ENCODE results near the gene PTGFRN.

The PTGFRN gene

DNA sequence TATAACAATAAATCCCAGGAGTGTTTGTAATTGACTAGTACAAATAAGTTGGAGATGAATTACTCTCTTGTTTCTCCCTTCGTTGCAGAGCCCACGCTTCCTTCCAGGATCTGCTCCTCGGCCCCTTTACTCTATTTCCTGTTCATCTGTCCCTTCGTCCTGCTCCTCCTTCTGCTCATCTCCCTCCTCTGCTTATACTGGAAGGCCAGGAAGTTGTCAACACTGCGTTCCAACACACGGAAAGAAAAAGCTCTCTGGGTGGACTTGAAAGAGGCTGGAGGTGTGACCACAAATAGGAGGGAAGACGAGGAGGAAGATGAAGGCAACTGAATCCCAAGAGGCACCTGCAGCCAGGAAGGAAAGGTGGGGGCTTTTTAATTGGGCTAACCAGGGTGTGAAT lies 124.1 kb downstream of the PTGFRN start:
- DNase-seq (ENCODE audit: low read depth): no peak
- no peak for TF ChIP-seq CTCF (IDR thresholded peaks at IDR 0.05; ENCODE audit: insufficient read depth, low read depth, low read length, missing control alignments)
- H3K4me3 ChIP-seq (ENCODE audit: low read depth, low read length): no peak overlapping the region

GRCh38 chr1:117034791-117035290 lies 125.1 kb downstream of the PTGFRN start:
- TF ChIP-seq CTCF (IDR thresholded peaks at IDR 0.05; ENCODE audit: insufficient read depth, low read depth, low read length, missing control alignments): no peak
- H3K4me3 ChIP-seq (ENCODE audit: low read depth, low read length): no peak overlapping the region
- DNase-seq (ENCODE audit: low read depth): no peak

DNA sequence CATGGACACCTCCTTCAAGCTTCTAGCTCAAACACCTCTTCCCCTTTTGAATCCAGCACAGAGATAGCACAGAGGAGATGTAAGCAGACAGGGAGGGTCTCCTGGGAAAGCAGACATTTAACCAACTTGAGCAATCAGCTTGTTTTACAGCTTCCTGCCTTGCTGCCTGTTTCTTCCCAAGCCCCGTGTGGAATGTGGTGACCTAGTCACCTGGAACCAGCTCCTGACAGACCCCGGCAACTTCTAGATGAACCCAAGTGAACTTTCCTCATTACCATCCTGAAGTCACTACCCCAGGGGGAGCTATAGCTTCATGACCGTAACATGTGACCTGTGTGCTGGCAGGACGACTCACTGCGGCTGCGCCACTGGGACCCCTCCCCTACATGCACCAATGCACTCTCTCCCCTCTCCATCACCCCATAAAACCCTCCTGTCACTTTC lies 126.3 kb downstream of the PTGFRN start:
- TF ChIP-seq CTCF (IDR thresholded peaks at IDR 0.05; ENCODE audit: insufficient read depth, low read depth, low read length, missing control alignments): no peak
- no peak overlapping the region for H3K4me3 ChIP-seq (ENCODE audit: low read depth, low read length)
- no peak for DNase-seq (ENCODE audit: low read depth)

DNA sequence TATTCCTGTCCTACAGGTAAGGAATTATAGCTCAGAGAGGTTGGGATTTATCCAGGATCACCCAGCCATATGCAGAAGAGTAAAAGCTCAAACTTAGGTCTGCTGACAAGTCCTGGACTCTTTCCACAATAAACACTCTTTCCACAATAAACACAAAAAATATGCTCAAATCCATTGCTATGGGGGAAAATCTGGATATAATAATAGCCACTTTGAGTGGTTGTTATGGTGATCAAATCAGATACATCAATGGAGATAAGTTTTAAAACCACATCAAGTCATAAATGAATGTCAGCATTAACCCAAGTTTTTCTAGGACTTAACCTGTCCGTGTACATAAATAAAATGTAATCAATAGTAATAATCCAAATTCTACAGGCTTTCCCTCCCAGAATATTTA lies 128.1 kb downstream of the PTGFRN start:
- TF ChIP-seq CTCF (IDR thresholded peaks at IDR 0.05; ENCODE audit: insufficient read depth, low read depth, low read length, missing control alignments): no peak
- DNase-seq (ENCODE audit: low read depth): no peak
- no peak overlapping the region for H3K4me3 ChIP-seq (ENCODE audit: low read depth, low read length)

DNA sequence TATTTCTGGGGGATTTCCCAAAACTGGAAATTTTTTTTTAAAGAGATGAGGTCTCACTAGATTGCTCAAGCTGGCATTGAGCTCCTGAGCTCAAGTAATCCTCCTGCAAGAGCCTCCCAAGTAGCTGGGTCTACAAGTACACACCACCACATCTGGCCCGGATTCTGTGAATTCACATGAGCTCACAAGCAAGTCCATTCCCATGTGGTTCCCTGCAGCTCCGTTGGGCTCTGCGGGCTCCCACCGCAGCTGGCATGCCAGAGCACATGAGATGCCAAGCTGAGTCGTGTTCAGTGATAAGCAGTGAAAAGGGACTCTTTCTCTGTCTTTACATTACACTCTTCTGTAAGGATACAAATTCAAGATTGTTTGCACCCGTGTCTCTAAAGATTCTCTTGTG lies 128.5 kb downstream of the PTGFRN start:
- no peak for DNase-seq (ENCODE audit: low read depth)
- no peak overlapping the region for H3K4me3 ChIP-seq (ENCODE audit: low read depth, low read length)
- TF ChIP-seq CTCF (IDR thresholded peaks at IDR 0.05; ENCODE audit: insufficient read depth, low read depth, low read length, missing control alignments): no peak

Measured in GM12865 (cell line).